ENCODE measurements around the gene SULT4A1. TPM values are rescaled to one million over a fixed set of nuclear protein-coding genes. Genes with fewer than 3 reads are reported as not detected.
A peak's percentile ranks its signal among the peaks of the same experiment; 100 is the strongest.

The SULT4A1 gene
- total RNA-seq, 1 donor from 2014 or later, result not detected

DNA sequence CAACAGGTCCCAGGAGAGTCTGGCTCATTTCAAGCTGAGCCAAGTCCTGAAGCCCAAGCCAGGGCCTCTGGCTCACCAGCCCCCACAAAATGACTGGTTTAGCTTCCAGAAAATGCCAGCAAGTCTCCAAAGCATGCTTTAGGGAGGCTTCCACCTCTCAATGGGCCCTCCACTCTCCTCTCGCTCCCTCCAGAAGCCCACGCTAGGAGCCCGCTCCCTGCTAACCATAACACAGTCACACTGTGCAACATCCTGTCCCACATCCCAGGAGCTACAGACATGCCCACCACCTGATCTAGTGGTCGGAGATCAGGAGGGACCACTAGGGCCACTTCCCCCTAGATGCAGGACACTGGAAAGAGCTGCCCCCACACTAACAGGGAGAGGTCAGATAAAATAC lies 6.9 kb downstream of the SULT4A1 start:
- DNase-seq, result no peak
- H3K27me3 ChIP-seq, result peaks cover 33% of the 10 kb centered on the region
- TF ChIP-seq, protein P1, sequence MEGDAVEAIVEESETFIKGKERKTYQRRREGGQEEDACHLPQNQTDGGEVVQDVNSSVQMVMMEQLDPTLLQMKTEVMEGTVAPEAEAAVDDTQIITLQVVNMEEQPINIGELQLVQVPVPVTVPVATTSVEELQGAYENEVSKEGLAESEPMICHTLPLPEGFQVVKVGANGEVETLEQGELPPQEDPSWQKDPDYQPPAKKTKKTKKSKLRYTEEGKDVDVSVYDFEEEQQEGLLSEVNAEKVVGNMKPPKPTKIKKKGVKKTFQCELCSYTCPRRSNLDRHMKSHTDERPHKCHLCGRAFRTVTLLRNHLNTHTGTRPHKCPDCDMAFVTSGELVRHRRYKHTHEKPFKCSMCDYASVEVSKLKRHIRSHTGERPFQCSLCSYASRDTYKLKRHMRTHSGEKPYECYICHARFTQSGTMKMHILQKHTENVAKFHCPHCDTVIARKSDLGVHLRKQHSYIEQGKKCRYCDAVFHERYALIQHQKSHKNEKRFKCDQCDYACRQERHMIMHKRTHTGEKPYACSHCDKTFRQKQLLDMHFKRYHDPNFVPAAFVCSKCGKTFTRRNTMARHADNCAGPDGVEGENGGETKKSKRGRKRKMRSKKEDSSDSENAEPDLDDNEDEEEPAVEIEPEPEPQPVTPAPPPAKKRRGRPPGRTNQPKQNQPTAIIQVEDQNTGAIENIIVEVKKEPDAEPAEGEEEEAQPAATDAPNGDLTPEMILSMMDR (IDR thresholded peaks at IDR 0.05), result no peak
- H3K4me1 ChIP-seq, result no peaks in the 10 kb centered on the region
- ATAC-seq, result no peak
- no peaks in the 10 kb centered on the region for H3K9me3 ChIP-seq
- H3K36me3 ChIP-seq, result no peaks in the 10 kb centered on the region
- H3K27ac ChIP-seq, result no peak overlapping the region
- intact Hi-C loops (cut with DNase I), result no loop called here
- H3K4me3 ChIP-seq, result no peak overlapping the region

DNA sequence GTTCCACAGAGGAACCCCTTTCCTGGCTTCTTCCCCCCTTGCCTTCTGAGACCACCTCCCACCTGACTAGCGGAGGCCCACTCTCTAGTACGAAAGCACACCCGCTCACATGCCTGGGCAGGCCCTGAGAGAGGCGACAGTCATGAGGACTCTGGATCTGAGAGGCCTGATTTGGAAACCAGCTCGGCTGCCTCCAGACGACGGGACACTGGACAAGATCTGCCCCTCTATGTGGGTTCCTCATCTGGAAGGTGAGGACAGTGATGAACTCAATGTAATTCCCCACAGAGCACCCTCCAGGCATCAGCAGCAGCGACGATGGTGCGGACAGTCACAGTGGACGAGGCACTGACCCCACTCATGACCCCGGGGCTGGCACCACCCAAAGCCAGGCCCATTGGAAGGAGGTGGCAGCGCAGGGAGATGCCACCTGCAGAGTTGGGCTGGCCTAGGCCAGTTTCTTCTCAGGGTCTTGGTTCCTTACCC lies 7.5 kb downstream of the SULT4A1 start:
- ATAC-seq (no peak), DNase-seq (peak; percentile 44)
- Histone ChIP-seq H3K36me3 (no peaks in the 10 kb centered on the region), H3K4me3 (no peak overlapping the region), H3K4me1 (no peaks in the 10 kb centered on the region), H3K9me3 (no peaks in the 10 kb centered on the region), H3K27me3 (peaks cover 27% of the 10 kb centered on the region), H3K27ac (no peak overlapping the region)
- TF ChIP-seq, protein P1 (IDR thresholded peaks at IDR 0.05), result no peak
- intact Hi-C loops (cut with DNase I), result no loop called here

DNA sequence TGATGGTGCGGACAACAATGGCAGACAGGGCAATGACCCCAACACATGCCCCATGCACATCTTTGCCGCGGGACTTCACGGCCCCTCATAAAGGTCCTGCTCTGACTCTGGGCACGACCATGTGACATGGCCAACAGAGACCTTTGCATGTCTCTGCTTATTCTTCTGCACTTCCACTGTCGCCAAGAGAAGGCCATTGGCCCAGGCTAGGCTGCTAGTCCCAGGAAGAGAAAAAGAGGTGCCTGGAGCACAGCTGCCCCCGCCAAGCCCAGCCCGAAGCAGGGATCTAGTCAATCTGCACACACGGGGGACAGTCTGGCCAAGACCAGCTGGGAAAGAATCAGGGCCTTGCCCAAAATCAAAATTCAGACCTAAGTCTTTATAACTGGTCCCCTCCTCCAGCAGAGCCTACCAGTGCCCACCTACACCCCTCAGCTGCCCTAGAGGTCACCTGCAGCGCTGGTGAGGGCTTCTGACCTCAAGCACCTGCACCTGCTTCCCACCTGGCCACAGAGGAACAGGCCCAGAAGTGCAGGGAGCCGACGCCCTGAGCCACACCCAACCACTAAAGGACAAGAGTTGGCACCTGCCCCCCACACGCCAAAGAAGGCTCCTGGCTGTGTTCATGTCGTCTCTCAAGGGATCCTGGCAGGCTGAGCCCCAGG lies 8.1 kb downstream of the SULT4A1 start:
- H3K36me3 ChIP-seq, result no peaks in the 10 kb centered on the region
- TF ChIP-seq, protein P1 (IDR thresholded peaks at IDR 0.05), result no peak
- H3K9me3 ChIP-seq, result no peaks in the 10 kb centered on the region
- intact Hi-C loops (cut with DNase I), result no loop called here
- no peak overlapping the region for H3K4me3 ChIP-seq
- no peaks in the 10 kb centered on the region for H3K4me1 ChIP-seq
- H3K27ac ChIP-seq, result no peak overlapping the region
- H3K27me3 ChIP-seq, result peaks cover 23% of the 10 kb centered on the region
- no peak for ATAC-seq
- DNase-seq, result peak; percentile 44

DNA sequence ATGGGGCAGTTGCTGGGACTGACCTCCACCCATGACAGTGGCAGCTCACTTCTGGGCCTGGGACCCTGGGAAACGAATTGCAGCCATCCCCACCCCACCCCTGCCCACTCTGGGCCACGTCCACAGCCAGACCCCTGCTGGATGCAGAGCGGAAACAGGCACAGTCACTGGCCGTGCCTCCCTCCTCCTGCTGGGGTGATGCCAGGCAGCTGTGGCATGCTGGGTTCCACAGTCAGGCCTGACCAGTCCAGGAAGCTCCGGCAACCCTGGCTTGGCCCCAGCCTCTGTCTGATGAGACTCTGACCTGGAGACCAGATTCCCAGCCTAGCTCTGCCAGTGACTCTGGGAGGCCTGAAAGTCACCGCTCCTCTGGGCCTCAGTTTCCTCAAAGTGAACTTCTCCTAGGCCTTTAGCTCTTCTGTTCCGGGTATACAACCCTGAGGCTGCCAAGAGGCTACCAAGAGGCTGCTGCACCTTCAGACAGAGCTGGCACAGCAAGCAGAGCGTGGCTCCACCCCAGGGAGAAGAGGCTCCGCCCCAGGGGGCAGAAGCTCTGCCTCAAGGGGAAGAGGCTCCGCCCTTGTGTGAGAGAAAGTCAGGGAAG lies 8.9 kb downstream of the SULT4A1 start:
- Histone ChIP-seq H3K36me3 (no peaks in the 10 kb centered on the region), H3K4me3 (no peak overlapping the region), H3K9me3 (no peaks in the 10 kb centered on the region), H3K27me3 (peaks cover 18% of the 10 kb centered on the region), H3K4me1 (no peaks in the 10 kb centered on the region), H3K27ac (no peak overlapping the region)
- intact Hi-C loops (cut with DNase I), result no loop called here
- TF ChIP-seq, protein P1 (IDR thresholded peaks at IDR 0.05), result no peak
- DNase-seq, result peak; percentile 44
- ATAC-seq, result no peak

DNA sequence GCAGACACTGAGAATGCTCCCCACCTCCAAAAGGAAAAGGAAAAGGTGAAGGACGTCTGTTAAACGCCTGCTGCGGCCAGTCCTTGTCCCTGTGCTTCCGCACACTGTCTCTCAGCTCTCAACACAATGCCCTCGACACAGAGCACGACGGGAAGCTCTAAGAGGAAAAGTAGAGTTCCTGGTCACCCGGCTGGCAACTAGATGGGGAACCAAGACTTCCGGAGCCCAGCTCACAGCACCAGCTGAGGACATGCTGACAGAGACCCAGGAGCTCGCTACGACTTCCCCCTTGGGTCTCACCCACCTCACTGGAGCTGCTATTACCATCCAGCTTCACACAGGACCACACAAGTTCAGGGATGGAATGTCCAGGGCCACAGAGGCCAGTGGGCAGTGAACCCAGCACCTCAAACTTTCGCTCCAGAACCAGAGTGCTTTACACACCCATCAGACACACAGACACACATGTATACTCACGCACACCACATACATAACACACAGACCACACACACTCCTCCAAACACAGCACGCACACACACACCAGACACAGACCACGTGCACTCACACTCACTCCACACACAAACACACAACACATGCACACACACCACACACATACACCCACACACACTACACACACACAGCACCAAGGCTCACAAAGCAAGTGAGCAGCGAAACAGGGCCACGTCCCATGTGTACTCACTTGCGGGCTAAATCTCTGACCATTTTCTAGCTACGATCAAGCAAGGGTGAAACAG lies 9.6 kb downstream of the SULT4A1 start:
- no peak for ATAC-seq
- peaks cover 11% of the 10 kb centered on the region for H3K27me3 ChIP-seq
- no peaks in the 10 kb centered on the region for H3K4me1 ChIP-seq
- TF ChIP-seq, protein P1 (IDR thresholded peaks at IDR 0.05), result no peak
- H3K9me3 ChIP-seq, result no peaks in the 10 kb centered on the region
- DNase-seq, result no peak
- no peak overlapping the region for H3K4me3 ChIP-seq
- no peak overlapping the region for H3K27ac ChIP-seq
- H3K36me3 ChIP-seq, result no peaks in the 10 kb centered on the region
- intact Hi-C loops (cut with DNase I), result no loop called here

Data from upper lobe of right lung (tissue), 1 donor.